ENCODE results near the gene DENND1B.
A peak's percentile ranks its signal among the peaks of the same experiment; 100 is the strongest.

The DENND1B gene

GRCh38 chr1:197744979-197745378 is 30.3 kb downstream of the DENND1B start:
- no peak for DNase-seq (ENCODE audit: insufficient read length, low spot score)
- TF ChIP-seq CTCF (IDR thresholded peaks at IDR 0.05; ENCODE audit: insufficient read depth, missing control alignments): no peak
- no peak for FAIRE-seq

- DNase-seq (ENCODE audit: insufficient read length, low spot score) (no peak), FAIRE-seq (peak; percentile 56)
- no peak for TF ChIP-seq CTCF (IDR thresholded peaks at IDR 0.05; ENCODE audit: insufficient read depth, missing control alignments)
Measured at GRCh38 chr1:197743578-197743977, 31.7 kb downstream of the DENND1B start.

- no peak for TF ChIP-seq CTCF (IDR thresholded peaks at IDR 0.05; ENCODE audit: insufficient read depth, missing control alignments)
- no peak for DNase-seq (ENCODE audit: insufficient read length, low spot score)
- peak; percentile 11 for FAIRE-seq
Measured at GRCh38 chr1:197740992-197741391, 34.3 kb downstream of the DENND1B start.

GRCh38 chr1:197738927-197739326 is 36.4 kb downstream of the DENND1B start:
- TF ChIP-seq CTCF (IDR thresholded peaks at IDR 0.05; ENCODE audit: insufficient read depth, missing control alignments): no peak
- peak; percentile 91 for FAIRE-seq

GRCh38 chr1:197737916-197738315 is 37.4 kb downstream of the DENND1B start:
- DNase-seq (ENCODE audit: insufficient read length, low spot score) (no peak), FAIRE-seq (peak; percentile 79)
- no peak for TF ChIP-seq CTCF (IDR thresholded peaks at IDR 0.05; ENCODE audit: insufficient read depth, missing control alignments)

More at GRCh38 chr1:197738927-197739326, 36.4 kb downstream of the DENND1B start:
- no peak for DNase-seq (ENCODE audit: insufficient read length, low spot score)

GRCh38 chr1:197736685-197737084 is 38.6 kb downstream of the DENND1B start:
- no peak for DNase-seq (ENCODE audit: insufficient read length, low spot score)
- no peak for TF ChIP-seq CTCF (IDR thresholded peaks at IDR 0.05; ENCODE audit: insufficient read depth, missing control alignments)
- peak; percentile 25 for FAIRE-seq

- DNase-seq (ENCODE audit: insufficient read length, low spot score) (no peak), FAIRE-seq (no peak)
- no peak for TF ChIP-seq CTCF (IDR thresholded peaks at IDR 0.05; ENCODE audit: insufficient read depth, missing control alignments)
Measured at GRCh38 chr1:197735461-197735860, 39.8 kb downstream of the DENND1B start.
